Fibroblast of pulmonary artery (primary cell): ENCODE results near the gene INAFM2.

ENCODE experiments used
- DNase-seq: peaks from one replicate; pipeline ENCODE4 v3.0.0-alpha.2; 2010; ENCODE audit warnings: low read depth
- H3K4me3 ChIP-seq: replicated peaks from 2 replicates; pipeline ENCODE4 v1.5.1; 2011; ENCODE audit warnings: low read depth, mild to moderate bottlenecking, control low read depth, low read length, moderate library complexity
- CTCF ChIP-seq: IDR thresholded peaks from 2 replicates; pipeline ENCODE4 v1.5.1; 2011; ENCODE audit warnings: mild to moderate bottlenecking, control low read depth, low read length, inconsistent platforms; ENCODE audit errors: missing control alignments

INAFM2 gene

DNA sequence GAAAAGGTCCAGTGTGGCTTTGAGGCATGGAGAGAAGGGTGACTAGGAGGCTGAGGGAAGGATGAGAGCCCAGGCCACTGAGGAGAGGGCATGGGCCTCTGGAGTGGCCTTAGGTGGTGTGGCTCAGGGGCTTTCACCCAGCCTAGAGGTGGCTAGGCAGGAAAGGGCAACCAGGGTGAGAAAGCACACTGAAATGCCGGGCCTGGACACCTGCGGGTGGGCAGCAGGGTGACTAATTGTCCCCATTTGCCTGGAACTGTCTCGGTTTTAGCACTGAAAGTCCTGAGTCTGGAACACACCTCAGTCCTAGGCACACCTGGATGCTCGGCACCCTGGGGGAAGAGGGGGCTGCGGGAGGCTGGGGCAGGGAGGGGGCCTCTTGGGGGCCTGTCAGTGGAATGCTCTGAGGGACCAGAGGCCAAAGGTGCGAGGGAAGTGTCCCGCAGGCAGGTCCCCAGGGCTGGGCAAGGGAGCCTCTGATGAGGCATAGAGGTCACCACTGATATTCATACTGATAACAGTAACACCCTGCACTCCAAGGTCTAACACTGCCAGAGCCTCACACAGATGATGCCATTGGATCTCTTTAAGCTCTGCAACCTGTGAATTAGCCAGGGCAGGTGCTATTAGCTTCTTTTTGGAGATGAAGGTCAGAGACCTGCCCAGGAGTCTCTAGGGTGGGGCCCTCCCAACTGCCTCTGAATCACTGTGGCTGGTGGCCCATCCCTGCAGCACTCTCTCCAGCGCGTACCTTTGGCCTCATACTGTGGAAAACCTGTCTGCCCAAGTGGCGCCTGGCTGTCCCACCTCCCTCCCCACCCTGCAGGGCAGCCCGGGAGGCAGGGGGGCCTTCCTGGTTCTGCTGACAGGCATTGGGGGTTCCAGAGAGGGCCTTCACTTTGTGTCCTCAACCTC is 24.3 kb downstream of the INAFM2 start:
- DNase-seq, result no peak
- no peak overlapping the region for H3K4me3 ChIP-seq
- no peak for TF ChIP-seq CTCF

GRCh38 chr15:40348474-40348870 is 25.0 kb downstream of the INAFM2 start:
- DNase-seq, result no peak
- no peak for TF ChIP-seq CTCF
- no peak overlapping the region for H3K4me3 ChIP-seq

DNA sequence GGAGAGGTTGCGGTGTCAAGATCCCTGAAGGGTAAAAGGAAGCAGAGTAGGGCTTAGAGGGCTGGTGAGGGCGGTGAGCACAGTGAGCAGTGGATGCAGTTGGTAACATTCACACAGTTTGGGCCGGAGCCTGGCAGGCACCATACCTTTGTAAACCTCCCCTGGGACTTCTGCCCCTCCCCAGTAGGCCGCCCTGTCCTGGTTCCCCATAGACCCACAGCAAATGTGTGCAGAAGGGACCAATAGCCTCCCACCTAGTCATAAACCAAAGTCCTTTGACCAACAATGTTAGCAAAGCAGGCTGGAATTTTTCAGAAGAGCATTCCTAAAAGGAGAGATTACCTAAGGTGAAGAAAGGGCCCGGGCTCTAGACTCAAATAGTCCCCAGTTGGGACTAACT is 25.7 kb downstream of the INAFM2 start:
- no peak for TF ChIP-seq CTCF
- DNase-seq, result no peak
- H3K4me3 ChIP-seq, result no peak overlapping the region

DNA sequence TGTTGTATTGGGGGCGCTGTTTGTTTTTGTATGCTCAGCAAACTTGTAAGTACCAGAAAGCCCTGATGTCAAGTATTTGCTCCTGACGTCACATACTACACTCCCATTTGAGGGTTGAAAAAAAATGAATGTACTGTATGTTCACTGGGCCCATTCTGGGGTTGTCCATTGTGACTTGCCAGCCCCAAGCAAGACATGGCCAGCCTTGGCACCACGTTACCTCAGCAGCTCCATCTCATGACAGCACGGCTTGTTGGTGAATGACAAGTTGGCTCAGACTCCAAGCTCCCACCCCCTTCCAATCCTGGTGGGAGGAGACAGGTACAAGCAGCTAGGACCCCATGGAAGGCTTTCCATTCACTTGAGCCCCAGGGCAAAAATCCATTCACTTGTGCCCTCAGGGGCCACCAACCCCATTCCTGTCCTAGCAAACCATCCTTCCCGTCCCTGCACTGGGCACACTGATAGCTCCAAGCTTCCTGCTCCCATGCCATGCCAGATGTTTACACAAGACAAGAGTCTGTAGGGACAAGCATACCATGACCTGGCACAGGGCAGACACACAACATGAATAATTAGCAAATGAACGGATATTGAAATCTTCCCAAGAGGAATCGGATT is 28.9 kb downstream of the INAFM2 start:
- H3K4me3 ChIP-seq, result no peak overlapping the region
- DNase-seq, result no peak
- no peak for TF ChIP-seq CTCF

- TF ChIP-seq CTCF, result no peak
- DNase-seq, result no peak
- no peak overlapping the region for H3K4me3 ChIP-seq
Measured at GRCh38 chr15:40353697-40354096, 30.2 kb downstream of the INAFM2 start.

DNA sequence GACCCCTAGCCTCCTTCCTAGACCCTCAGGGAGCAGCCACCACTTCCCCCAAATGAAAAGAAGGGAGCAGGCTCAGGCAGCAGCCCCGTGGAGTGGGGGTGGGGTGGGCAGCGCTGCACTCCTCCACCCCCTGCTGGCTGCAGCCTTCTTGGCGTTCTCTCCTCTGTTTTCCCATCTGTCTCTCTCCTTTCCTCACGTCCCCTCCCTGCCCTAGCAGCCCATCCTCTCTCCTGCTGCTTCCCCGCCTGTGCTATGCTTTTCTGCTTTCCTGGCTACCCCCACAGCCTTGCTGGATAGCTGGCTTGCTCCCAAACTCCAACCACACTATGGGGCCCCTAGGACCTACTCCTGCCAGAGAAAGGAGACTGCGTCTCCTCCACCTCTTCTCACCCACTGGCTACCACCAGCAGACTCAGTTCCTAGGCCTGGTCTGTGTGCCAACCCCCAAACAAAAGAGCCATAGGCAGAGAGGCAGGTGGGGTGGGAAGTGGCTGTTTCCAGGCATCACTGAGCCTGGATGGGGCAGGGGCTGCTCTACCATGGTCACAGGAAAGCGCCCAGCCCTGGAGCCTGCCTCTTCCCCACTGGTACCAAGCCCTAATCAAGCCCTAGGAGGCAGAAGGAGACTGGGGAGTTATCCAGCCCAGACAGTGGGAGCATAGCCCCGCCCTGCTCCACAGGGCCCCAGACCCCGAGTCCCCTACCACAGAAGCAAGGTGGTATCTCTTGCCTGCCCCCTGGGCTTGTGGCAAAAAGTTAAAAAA is 31.1 kb downstream of the INAFM2 start:
- no peak overlapping the region for H3K4me3 ChIP-seq
- TF ChIP-seq CTCF, result peak; percentile 67
- DNase-seq, result peak; percentile 66
